Neural progenitor cell (in vitro differentiated cells): ENCODE measurements around the gene SMARCAL1. TPM values are rescaled to one million over a fixed set of nuclear protein-coding genes. Genes with fewer than 3 reads are reported as not detected.

Experiments used
- DNase-seq: peaks from one replicate; pipeline ENCODE4 v3.0.0-alpha.2; 2016; ENCODE audit warnings: low spot score
- H2AFZ ChIP-seq: fragments of 200-600 bp; sonication (generic); replicated peaks from 2 replicates; pipeline ENCODE4 v1.6.1; 2016; ENCODE audit warnings: antibody characterized with exemption
- H3F3A ChIP-seq: fragments of 200-600 bp; sonication (generic); 2 replicates; pipeline ENCODE4 v1.6.1; 2016; ENCODE audit warnings: antibody characterized with exemption, low read depth
- H3K27ac ChIP-seq: fragments of 200-600 bp; sonication (generic); 2 replicates; pipeline ENCODE4 v1.5.1; 2016; ENCODE audit warnings: mild to moderate bottlenecking
- H3K27me3 ChIP-seq: fragments of 200-600 bp; sonication (generic); 2 replicates; pipeline ENCODE4 v1.6.1; 2016; ENCODE audit warnings: mild to moderate bottlenecking, moderate library complexity
- H3K36me3 ChIP-seq: fragments of 200-600 bp; sonication (generic); 2 replicates; pipeline ENCODE4 v1.5.1; 2016
- H3K4me1 ChIP-seq: fragments of 200-600 bp; sonication (generic); 2 replicates; pipeline ENCODE4 v1.6.1; 2016; ENCODE audit warnings: mixed run types
- H3K4me2 ChIP-seq: fragments of 200-600 bp; sonication (generic); 2 replicates; pipeline ENCODE4 v1.6.1; 2016
- H3K4me3 ChIP-seq: fragments of 200-600 bp; sonication (generic); 2 replicates; pipeline ENCODE4 v1.5.1; 2016
- H3K79me2 ChIP-seq: fragments of 200-600 bp; sonication (generic); 2 replicates; pipeline ENCODE4 v1.6.1; 2016; ENCODE audit warnings: low read depth
- H3K9ac ChIP-seq: fragments of 200-600 bp; sonication (generic); 2 replicates; pipeline ENCODE4 v1.6.1; 2016
- H3K9me3 ChIP-seq: fragments of 200-600 bp; sonication (generic); 2 replicates; pipeline ENCODE4 v1.5.1; 2016; ENCODE audit warnings: low read depth
- H4K20me1 ChIP-seq: fragments of 200-600 bp; sonication (generic); 2 replicates; pipeline ENCODE4 v1.6.1; 2016; ENCODE audit warnings: low read depth
- H3K27ac Mint-ChIP-seq: 3 replicates; pipeline ENCODE4 v1.8.0; 2021; ENCODE audit warnings: mixed read lengths
- H3K27me3 Mint-ChIP-seq: 2 replicates; pipeline ENCODE4 v1.8.0; 2022; ENCODE audit warnings: low read depth, mild to moderate bottlenecking, inconsistent platforms, moderate library complexity, mixed read lengths; ENCODE audit not compliant: insufficient read depth
- H3K36me3 Mint-ChIP-seq: 3 replicates; pipeline ENCODE4 v1.8.0; 2021; ENCODE audit warnings: mixed read lengths
- H3K4me1 Mint-ChIP-seq: 3 replicates; pipeline ENCODE4 v1.8.0; 2021; ENCODE audit warnings: mixed read lengths
- H3K4me3 Mint-ChIP-seq: 3 replicates; pipeline ENCODE4 v1.8.0; 2021; ENCODE audit warnings: mild to moderate bottlenecking, moderate library complexity, mixed read lengths
- H3K9me3 Mint-ChIP-seq: 3 replicates; pipeline ENCODE4 v1.8.0; 2020; ENCODE audit warnings: mixed read lengths
- EZH2 ChIP-seq: fragments of 200-600 bp; sonication (generic); IDR thresholded peaks from 2 replicates; pipeline ENCODE4 v1.6.1; 2017; ENCODE audit warnings: antibody characterized with exemption, mild to moderate bottlenecking, moderate library complexity
- EZH2phosphoT487 ChIP-seq: fragments of 200-600 bp; sonication (generic); IDR thresholded peaks from 2 replicates; pipeline ENCODE4 v1.6.1; 2017; ENCODE audit warnings: antibody characterized with exemption
- total RNA-seq: library from RNA; depleted of rRNA; stranded (reverse); fragments of >200 nt; gene quantifications from 2 replicates; pipeline ENCODE4 v1.2.3, GENCODE V29; 2015; ENCODE audit warnings: low replicate concordance
- TF ChIP-seq, protein P1 (sequence below): fragments of 200-600 bp; sonication (generic); IDR thresholded peaks from 2 replicates; pipeline ENCODE4 v1.5.1; 2017; ENCODE audit warnings: antibody characterized with exemption, mild to moderate bottlenecking

SMARCAL1 gene
- total RNA-seq, 1 donor from 2014 or later: 21.9 TPM

DNA sequence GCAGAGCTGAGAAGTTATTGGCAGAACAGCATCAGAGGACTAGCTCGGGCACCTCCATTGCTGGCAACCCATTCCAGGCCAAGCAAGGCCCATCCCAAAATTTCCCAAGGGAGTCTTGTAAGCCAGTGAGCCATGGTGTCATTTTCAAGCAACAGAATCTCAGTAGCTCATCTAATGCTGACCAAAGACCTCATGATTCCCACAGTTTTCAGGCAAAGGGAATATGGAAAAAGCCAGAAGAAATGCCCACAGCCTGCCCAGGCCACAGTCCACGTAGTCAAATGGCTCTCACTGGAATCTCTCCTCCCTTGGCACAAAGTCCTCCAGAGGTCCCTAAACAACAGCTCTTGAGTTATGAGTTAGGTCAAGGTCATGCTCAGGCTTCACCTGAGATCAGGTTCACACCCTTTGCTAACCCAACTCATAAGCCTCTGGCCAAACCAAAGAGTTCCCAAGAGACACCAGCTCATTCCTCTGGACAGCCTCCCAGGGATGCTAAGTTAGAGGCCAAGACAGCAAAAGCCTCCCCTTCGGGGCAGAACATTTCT lies 2.6 kb downstream of the SMARCAL1 start:
- Histone ChIP-seq H3K36me3 (no peaks in the 10 kb centered on the region), H3K4me2 (no peak overlapping the region), H3F3A (peaks cover 15% of the 10 kb centered on the region), H3K79me2 (peaks cover 9% of the 10 kb centered on the region), H3K9me3 (no peaks in the 10 kb centered on the region), H4K20me1 (peaks cover 22% of the 10 kb centered on the region), H3K27ac (no peak overlapping the region), H3K4me1 (peaks cover 22% of the 10 kb centered on the region), H3K4me3 (no peak overlapping the region), H2AFZ (no peak overlapping the region), H3K27me3 (no peaks in the 10 kb centered on the region), H3K9ac (no peak overlapping the region)
- TF ChIP-seq EZH2: no peak
- TF ChIP-seq, protein P1, sequence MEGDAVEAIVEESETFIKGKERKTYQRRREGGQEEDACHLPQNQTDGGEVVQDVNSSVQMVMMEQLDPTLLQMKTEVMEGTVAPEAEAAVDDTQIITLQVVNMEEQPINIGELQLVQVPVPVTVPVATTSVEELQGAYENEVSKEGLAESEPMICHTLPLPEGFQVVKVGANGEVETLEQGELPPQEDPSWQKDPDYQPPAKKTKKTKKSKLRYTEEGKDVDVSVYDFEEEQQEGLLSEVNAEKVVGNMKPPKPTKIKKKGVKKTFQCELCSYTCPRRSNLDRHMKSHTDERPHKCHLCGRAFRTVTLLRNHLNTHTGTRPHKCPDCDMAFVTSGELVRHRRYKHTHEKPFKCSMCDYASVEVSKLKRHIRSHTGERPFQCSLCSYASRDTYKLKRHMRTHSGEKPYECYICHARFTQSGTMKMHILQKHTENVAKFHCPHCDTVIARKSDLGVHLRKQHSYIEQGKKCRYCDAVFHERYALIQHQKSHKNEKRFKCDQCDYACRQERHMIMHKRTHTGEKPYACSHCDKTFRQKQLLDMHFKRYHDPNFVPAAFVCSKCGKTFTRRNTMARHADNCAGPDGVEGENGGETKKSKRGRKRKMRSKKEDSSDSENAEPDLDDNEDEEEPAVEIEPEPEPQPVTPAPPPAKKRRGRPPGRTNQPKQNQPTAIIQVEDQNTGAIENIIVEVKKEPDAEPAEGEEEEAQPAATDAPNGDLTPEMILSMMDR: no peak
- TF ChIP-seq EZH2phosphoT487: no peak
- H3K9me3 Mint-ChIP-seq: no peaks in the 10 kb centered on the region
- H3K4me1 Mint-ChIP-seq: peaks cover 18% of the 10 kb centered on the region
- no peak overlapping the region for H3K27ac Mint-ChIP-seq
- H3K36me3 Mint-ChIP-seq: peaks cover 11% of the 10 kb centered on the region
- H3K4me3 Mint-ChIP-seq: no peak overlapping the region
- no peak for DNase-seq
- peaks cover 10% of the 10 kb centered on the region for H3K27me3 Mint-ChIP-seq

DNA sequence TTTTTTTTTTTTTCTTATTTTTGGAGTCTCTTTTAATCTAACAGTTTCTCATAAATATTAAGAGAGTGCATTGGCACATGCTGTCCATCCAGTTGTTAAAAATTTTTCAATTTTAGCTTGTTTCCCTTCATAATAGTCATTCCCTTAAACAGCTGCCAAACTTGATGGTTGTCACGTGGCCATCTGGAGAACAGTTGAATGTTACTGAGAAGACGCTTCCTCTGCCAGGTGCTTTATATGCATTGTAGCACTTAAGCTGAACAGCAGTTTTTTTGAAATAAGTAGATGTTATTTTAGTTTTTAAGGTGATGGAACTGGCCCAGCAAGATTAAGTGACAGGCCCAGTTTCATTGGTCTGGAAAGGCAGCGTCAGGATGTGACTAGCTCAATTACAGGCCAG lies 3.3 kb downstream of the SMARCAL1 start:
- Histone ChIP-seq H3K27ac (no peak overlapping the region), H4K20me1 (peaks cover 22% of the 10 kb centered on the region), H2AFZ (no peak overlapping the region), H3K4me3 (no peak overlapping the region), H3K36me3 (no peaks in the 10 kb centered on the region), H3K9ac (no peak overlapping the region), H3K9me3 (no peaks in the 10 kb centered on the region), H3K4me2 (no peak overlapping the region), H3F3A (peaks cover 15% of the 10 kb centered on the region), H3K79me2 (peaks cover 9% of the 10 kb centered on the region), H3K4me1 (peaks cover 22% of the 10 kb centered on the region), H3K27me3 (no peaks in the 10 kb centered on the region)
- Mint-ChIP-seq H3K4me1 (peaks cover 18% of the 10 kb centered on the region), H3K27me3 (peaks cover 7% of the 10 kb centered on the region), H3K27ac (no peak overlapping the region), H3K36me3 (peaks cover 18% of the 10 kb centered on the region), H3K4me3 (no peak overlapping the region), H3K9me3 (no peaks in the 10 kb centered on the region)
- no peak for DNase-seq
- TF ChIP-seq, protein P1: no peak
- TF ChIP-seq EZH2: no peak
- no peak for TF ChIP-seq EZH2phosphoT487

DNA sequence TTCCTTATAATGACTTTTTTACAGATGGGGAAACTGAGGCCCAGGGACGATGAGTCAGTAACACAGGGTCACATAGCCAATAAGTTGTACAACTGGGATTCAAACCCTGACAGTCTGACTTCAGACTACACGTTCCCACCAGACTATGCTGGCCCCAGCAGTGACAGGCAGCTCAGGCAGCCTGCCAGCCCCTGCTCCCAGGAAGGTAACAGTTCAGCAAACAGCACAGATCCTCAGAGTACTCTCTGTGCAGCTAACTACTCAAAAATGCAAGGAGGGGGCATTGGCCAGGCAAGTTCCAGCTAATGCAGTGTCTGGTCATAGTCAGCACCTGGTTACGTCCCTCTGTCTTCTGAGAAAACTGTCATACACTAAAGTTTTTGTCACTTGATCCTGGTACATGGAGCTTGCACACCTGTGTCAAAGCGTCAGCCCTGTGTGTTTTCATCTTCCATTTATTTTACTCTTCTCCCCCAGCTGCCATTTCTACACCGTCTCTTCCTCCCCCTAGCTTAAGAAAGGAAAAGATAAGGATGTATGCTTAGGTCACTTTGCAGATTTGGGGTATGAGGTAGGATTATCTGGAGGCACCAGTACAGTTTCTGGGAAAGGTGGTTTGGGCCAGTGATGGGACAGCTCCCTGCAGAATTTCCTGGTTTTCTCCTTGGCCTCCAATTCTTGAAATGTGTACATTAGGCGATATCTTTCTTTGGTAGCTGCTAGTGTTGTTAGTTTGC lies 4.5 kb downstream of the SMARCAL1 start:
- peaks cover 21% of the 10 kb centered on the region for H3K36me3 Mint-ChIP-seq
- no peak for DNase-seq
- peaks cover 15% of the 10 kb centered on the region for H3F3A ChIP-seq
- peaks cover 20% of the 10 kb centered on the region for H3K4me1 ChIP-seq
- H3K4me1 Mint-ChIP-seq: peaks cover 18% of the 10 kb centered on the region
- H3K27ac ChIP-seq: no peak overlapping the region
- H3K36me3 ChIP-seq: no peaks in the 10 kb centered on the region
- peaks cover 9% of the 10 kb centered on the region for H3K79me2 ChIP-seq
- no peak overlapping the region for H3K27ac Mint-ChIP-seq
- H3K4me3 ChIP-seq: peak overlapping the region; percentile 20
- H3K27me3 ChIP-seq: no peaks in the 10 kb centered on the region
- no peak overlapping the region for H2AFZ ChIP-seq
- TF ChIP-seq EZH2 (no peak), EZH2phosphoT487 (no peak)
- TF ChIP-seq, protein P1: no peak
- no peaks in the 10 kb centered on the region for H3K9me3 Mint-ChIP-seq
- H3K27me3 Mint-ChIP-seq: peaks cover 6% of the 10 kb centered on the region
- H3K9me3 ChIP-seq: no peaks in the 10 kb centered on the region
- H3K9ac ChIP-seq: no peak overlapping the region
- no peak overlapping the region for H3K4me3 Mint-ChIP-seq
- H3K4me2 ChIP-seq: peak overlapping the region; percentile 72
- peaks cover 22% of the 10 kb centered on the region for H4K20me1 ChIP-seq
